Effector CD8-positive, alpha-beta T cell (primary cell): ENCODE results near the gene MED27.

Experiments
- DNase-seq: peaks from one replicate; lab custom pipeline; 2025; lab: John Stamatoyannopoulos, UW

Gene MED27

DNA sequence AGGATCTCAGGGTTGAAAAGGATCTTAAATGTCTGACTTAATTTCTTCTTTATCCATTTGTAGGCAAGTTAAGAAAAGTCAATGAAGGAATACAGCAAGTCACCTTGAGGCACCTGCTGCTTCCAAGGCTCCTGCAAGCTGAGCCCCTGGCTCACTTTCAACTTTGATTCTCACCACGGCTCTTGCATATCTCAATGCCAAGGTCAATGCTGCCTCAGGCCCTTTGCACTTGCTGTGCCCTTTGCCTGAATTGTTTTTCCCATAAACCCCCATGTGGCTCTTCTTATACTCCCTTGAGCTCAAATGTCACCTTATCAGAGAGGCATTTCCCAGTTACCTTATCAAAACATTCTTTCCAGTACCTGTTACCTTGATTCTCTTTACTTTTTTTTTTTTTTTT is 195.4 kb downstream of the MED27 start:
- DNase-seq = no peak

DNA sequence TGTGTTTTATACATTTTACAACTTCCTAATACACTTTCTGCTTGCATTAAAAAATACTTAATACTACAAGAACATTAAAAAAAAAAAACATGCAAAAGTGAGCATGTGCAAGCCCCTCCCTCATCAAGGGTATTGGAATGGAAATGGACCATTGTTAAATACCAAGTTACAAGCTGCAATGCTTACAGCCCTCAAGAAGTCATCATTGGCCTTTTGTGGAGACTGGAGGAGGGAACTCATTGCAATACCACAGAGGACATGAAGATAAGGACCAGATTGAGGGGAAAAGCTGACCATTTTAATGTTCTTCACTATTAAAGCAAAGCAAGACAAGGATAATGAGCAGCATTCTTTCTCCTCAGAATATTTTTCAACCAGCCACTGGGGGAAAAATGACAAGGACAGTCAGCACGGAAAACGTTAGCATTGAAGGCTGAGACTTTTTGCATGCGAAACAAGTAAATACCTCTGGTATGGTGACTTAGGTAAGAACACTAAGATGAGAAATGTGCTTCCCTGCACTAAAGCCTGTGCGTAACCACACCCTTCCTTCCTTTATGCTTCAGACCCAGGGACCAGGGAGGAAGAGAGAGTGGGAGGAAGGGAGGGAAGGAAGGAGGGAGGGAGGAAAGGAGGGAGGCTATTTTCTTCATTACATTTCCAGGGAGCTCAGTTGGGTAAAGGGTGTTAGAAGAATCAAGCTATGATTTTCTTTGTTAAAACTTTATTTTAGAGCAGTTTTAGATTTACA is 198.7 kb downstream of the MED27 start:
- no peak for DNase-seq

DNA sequence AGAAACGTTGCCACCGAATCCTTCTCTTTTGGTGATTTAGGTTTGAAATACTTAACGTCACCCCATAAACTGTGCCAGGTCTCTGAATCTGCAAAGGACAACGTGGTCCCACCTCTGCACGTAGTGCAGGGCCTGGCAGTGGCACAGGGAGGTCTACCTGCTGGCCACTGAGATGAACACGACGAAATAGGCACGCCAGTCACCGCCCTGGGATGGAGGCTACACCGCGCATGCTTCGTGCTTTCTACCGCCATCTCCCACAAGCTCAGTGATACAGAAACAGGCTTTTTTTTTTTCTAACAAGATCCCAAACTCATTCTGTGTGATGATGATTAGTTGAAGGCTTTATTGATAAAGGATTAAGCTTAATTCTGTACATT is 199.8 kb downstream of the MED27 start:
- no peak for DNase-seq

DNA sequence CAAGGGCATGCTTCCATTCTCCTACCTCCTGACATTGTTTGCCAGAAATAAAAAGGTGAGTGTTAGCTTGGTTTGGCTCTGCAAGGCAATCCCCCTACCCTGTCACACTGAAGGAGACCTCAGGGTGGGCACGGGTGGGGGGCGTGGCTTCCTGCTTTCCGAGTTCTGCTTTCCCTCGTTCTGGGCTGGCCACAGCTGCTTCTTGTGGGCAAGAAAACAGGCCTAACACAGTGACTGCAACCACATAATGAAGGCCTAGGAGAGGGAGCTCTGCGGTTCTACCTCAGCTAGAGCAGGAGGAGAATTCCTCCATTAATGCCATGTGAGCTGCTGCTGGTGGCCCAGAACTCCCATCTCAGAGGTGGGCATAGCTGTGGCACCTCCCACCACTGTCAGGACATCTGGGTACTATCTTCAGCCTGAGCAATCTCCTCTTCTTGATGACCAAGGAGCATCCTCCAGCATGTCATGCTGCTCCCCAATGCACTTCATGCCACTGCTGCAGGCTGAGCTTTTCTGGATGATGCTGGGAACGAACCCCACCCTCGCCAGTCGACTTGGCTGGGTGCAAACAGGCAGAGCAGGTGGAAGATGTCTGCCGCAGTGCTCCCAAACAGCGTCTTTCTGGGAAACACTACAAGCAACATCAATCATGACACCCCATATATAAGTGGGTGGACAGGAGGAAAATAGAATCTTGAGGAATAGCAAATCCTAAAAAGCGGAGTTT is 200.3 kb downstream of the MED27 start:
- DNase-seq = no peak

DNA sequence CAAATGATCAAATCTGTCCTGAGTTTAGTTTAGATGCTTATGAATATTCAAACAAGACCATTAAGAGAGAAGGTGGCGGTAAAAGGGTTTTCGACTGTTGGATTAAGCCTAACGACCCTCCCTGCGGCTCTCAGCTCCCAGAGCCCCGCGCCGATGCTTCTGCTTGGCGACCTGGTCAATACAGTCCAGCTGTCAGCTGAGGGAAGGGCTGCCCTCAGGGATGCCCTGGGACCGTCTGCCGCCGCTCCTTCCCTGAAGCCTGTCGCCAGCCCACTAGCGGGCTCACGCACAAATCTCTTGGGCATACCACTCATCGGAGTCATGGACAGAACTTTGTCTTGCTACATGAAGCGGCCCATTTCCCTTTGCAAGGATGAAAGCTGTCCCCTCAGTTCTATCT is 203.2 kb downstream of the MED27 start:
- no peak for DNase-seq

DNA sequence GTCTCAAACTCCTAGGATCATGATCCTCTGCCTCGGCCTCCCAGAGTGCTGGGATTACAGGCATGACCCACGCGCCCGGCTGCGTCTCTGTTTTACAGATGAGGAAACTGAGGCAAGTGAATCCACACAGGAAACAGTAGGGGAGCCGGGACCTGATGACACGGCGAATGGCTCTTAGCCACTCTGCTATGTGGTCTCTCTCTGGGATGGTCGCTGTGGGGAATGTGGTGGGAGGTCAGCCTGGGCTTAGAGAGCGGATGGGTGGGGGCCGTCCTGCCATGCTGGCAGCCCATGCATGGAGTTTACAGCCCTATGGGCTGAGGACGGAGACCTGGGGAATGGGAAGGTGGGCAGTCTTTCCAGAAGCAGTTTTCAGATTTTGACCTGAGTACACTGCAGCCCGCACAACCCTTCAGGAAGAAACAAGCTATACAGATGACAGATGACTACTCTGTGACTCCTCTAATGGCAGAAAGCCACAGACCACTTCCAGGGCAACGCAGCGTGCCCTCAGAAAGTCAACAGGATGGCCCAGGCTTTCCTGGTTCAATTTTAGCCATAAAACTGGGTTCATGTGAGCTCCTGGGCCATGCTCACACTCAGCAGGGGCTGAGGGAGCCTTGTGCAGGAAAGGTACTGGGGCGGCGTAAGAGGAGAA is 203.7 kb downstream of the MED27 start:
- no peak for DNase-seq

DNA sequence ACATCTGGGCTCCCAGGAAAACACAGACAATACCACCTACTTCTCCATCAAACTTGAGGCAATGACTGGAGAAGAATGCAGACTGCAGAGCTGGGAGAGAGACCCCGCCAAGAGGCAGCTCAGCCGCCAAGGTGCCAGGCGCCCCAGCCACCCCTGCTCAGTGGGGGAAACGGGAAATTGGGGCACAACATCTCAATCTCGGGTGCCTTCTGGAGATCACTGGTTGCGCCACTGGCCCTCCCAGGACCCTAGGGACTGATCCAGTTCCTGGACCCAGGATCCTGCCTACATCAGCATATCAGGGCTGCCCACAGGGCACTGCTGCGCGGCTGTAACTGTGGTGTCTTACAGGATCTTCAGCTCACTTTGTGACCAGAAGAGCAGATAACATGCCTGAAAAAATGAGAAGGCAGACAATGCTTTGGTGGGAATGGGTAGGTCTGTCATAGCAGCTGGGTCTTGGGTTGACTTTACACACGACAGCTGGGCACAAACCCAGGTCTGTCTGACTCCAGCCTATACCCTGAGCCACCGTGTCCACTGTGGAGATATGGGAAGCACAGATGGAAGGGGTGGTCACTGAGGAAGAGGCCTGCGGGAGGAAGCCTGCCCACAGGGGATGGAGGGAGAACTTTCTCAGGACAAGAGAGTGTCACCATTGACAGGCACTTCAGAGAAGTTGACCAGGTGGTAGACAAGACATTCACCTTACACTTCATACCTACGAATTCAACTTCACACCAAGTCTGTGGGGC is 204.6 kb downstream of the MED27 start:
- no peak for DNase-seq

DNA sequence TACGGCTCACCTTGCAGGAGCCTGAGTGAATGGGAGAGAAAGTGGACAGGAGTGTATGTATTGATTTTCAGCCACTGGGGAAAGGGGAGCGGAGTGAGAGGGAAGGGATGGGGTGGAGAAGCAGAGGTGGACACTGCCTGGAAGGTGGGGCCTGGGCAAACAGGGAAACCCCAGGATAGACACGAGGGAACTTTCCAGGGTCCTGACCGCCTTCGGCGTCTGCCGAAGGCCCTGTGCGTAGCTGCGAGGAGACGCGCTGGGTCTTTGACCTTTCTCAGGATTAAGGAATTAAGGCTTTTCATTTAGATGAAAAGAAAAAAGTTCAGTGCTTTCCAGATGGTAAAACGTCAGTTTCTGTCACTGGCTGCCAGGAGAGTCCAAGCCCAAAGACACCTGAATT is 205.2 kb downstream of the MED27 start:
- no peak for DNase-seq

DNA sequence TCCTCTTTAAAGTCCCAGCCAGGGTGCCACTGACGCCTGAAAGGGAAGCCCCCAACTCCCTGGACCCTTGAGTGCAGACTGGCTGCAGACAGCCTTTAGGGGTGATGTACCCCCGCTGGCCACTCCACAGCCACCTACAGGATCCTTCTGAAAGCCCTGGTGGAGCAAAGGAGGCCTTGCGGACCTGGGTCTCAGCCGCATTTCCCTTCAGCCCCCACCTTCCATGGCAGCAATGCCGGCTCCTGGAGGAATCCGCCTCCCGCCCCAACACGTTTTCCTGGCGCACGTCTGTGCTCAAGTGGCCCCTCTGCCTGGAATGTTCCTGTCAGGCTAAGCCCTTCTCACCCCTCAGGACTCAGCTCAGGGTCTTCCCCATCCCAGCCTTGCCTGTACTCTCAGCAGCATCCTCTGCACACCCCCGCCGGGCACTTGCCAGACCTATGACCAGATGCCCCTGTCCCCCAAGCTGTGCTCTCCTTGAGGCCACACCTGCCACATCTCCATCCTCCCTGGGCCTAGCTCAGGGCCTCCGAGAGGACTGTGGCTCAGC is 205.7 kb downstream of the MED27 start:
- DNase-seq = no peak

DNA sequence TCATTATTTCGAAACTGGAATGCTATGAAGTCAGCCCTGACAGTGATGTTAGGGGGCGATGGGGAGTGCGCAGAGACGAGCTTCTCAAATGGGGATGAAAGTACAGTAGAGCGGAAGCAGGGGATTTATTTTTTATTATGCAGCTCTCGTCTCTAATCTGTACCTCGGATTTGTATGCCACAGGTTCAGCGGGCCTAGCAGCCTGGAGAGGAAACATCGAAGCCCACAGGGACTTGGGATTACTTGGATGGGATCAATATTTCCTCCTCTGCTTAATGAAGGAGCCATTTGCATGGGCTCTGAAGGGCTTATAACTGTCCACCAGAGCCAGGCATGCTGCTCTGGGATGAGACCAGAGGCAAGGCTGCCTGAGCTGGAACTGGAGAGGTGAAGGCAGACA is 206.3 kb downstream of the MED27 start:
- DNase-seq = no peak

DNA sequence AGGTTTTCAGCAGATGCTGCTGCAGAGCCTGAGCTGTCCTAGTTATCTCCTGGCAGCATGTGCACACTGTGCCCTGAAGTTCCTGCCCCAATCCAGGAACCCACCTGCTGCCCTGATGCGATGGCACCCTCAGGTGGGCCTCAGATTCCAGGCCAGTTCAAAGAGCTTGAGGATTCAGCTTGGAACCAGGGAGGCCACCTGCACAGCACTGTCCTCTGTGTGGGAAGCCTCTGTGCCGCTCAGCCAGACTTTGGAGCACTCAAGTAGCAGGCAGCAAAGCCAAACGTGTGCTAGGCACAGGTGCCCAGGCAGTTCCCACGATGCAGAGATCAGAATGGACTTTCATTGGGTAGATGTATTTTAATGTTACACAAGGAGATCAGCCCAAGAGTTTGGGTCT is 207.0 kb downstream of the MED27 start:
- no peak for DNase-seq

DNA sequence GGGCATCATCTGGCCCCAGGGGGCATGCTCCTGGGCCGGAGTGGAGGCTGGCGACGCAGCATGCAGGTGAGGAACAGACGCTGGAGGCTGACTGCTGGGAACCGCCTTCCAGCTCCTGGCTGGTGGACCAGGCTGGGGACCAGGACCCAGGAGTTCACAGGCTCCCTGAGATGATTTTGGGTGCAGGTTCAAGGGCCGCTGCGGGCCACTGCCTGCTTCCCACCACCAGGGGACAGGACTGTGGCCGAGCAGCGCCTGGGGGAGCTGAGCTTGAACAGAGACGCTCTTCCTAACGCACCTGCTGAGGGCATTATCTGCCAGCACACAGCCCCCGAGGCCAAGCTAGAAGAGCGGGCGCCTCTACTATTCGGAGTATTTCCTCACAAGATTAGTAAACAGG is 207.7 kb downstream of the MED27 start:
- DNase-seq = no peak

DNA sequence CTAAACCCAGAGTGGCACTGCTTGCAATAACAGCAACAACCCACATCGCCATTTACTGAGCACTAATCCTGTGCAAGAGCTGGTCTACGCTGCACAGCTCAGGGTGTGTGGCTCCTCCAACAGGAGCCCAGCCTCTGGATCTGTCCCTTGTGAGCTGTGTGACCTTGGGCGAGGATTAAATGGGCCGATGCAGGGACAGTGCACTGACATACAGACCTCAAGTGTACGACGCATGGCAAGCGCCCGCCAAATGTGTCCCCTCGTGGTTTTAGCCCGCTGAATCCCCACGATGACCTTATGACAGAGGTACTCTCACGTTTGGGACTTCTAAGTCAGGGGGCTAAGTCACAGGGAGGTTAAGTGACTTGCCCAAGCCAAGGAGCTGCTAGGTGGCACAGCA is 209.5 kb downstream of the MED27 start:
- no peak for DNase-seq

DNA sequence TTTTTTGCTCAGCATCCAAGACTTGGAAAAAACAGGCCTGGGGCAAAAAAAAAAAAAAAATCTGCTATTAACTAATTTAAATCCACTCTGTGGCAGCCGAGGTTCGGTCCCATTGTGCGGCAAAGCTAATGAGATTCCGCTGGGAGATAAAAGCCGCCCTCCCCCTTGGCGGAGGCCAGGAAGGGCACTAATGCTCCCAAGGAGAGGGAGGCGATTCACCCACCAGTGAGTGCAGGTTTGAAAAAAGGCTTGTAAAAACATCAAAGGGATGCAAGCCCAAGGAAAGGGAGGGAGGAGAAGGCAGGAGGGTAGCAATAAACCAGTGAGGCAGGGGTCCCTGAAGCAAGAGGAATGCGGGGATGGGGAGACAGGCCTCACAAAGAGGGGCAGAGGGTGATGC is 210.3 kb downstream of the MED27 start:
- DNase-seq = no peak

DNA sequence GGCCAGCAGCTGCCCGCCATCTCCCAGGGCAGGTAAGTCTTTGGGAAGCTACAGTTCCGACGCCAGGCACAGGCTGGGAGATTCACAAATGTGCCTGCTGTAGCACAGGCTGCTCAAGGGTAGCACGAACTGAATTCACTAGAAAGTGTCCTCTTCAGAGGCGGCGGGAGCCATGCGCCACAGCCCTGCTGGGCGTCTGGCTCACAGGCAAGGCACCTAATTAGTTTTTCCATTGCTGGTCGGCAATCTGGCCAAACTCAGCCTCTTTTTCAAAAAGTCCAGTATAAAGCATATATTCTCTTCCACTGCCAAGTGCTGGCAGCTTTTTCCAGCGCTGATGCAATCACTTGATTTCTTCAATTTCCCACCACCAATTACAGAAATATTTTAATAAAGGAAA is 210.9 kb downstream of the MED27 start:
- DNase-seq = no peak

DNA sequence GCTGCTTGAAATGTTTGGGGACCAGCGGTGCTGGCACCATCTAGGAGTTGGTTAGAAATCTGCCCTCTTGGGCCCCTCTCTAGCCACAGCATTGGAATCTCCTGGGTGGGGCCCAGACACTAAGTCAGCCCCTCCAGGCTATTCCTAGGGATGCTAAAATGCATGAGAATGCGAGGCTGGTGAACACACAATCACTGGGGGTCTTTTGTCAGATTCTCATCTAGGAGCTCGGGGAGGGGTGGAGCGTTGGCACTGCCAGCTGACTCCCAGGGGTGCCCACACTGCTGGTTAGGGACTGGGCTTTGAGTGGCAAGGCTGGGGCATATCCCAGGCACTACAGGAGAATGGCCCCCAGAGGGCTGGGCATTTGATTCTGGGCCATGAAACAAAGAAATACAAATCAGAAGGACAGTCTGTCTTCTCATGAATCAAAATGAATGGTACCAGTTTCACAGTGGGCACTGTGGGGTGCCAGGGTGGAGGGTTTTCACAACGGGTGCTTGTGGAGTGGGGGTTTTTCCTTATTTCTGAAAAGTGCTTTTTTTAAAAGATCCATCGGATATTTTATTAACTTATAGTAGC is 212.0 kb downstream of the MED27 start:
- no peak for DNase-seq

DNA sequence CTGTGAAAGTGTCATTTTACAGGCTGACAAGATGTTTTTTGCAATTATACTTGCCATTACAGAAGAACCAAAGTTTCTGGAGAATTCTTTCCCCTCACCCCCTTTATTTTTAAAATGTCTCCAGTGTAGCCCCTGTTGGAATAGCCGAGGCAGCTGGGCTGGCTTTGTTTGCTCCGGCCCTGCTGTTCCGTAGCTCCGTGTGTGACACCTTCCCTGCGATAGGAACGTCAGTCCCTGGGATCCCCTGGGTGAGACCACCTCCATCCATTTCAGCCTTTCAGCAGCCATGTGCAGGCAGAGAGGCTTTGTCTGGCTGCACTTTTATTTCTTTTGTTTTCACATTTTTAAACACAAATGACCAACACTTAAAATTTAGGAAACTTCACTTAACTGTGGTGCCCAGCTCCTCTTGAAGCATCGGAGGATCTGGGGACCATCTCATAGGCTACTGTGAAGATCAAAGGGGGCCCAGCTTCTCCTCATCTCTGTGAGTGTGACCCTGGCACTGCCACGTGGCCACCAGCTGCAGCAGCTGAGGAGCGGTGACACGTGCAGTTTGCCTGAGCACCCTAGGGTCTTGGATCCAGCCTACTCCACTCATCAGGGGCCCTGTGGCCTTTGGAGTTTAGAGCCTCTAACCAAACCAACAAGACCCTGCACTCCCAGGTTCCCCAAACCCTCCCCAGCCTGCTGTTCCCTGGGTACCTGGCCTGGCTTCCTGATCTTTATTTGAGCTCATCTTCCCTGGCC is 214.0 kb downstream of the MED27 start:
- no peak for DNase-seq

DNA sequence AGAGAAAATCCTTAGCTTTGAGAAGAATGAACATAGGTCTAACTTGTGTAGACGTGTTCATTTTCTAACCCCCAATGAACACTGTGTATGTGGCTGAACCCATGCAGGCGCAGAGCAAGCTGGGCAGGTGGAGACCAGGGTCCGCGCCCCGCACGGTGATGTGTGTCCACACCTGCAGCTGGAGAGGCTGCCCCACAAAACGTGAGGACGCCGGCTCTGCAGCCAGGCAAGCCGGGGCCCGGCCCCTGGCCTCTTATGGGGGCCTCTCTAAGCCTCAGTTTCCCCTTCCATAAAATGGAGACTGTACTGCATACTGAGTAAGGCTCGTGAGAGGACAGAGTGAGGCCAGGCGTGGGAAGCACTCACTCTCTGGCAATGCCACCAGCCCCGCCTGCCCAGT is 215.1 kb downstream of the MED27 start:
- no peak for DNase-seq

DNA sequence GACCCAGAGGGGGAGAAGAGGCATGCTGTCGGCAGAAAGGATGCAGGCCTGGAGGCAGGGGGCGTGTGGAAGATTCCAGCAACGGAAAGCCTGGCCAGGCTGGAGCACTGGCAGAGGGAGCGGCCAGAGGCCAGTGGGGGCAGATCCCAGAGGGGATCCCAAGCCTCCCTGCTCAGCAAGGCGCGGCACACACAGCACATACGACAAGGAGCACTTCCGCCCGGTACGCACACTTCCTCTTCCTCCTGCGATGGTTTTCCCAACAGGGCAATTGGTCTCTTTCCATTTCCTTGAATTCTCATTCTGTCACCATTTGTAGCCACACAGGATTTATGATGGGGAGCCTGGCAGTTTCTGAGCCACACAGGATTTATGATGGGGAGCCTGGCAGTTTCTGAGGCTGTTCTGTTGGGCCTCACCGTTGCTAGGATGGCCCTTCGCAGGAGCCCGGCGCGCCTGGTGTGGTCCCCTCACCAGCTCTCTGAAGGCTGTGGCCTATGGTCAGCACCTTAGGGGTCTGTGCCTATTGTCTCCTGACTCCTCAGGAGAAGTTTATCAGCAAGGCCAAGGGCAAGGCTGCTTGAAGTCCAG is 216.3 kb downstream of the MED27 start:
- DNase-seq = no peak

DNA sequence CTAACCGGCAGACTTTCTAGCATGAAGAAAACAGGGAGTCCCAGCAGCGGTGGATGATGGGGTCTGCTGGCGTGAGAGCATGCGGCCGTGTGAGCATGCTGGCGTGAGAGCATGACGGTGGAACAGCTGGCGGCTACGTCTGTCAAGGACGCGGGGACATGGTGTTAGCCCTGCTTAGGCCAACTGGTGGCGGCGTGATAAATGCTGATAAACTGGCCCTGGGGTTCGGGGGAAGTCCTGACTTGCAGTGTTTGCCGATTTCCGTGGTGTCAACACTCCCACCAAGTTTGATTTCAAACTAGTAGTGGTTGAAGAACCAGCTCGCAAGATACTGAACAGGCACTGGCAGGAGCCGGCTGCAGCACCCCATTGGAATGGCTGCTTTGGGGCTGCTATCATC is 217.4 kb downstream of the MED27 start:
- DNase-seq = no peak

DNA sequence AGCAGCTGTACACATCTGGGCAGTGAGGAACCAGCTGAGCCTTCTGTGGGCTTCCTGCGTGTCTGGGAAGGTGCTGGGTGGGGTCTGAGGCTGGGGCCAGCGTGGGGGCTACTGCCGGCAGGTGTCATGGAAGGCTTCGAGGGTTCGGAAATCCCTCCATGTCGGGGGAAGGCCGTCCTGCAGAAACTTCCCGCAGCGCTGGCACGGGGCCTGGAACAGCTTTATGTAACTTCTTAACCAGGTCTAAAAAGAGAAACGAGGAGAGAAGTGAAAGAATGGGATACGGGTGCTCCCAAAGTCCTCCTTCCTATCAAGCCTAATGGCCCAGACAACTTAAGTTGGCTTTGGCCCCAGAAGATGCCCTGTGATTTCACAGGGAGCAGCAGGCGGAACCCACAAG is 219.2 kb downstream of the MED27 start:
- DNase-seq = no peak
